Measurements from ENCODE around the gene USP15.
"Not testable (repeated sequence)": the region's sequence is repeated elsewhere in the genome, so short reads cannot be mapped to it uniquely, and the experiment has no call there.

Gene USP15

DNA sequence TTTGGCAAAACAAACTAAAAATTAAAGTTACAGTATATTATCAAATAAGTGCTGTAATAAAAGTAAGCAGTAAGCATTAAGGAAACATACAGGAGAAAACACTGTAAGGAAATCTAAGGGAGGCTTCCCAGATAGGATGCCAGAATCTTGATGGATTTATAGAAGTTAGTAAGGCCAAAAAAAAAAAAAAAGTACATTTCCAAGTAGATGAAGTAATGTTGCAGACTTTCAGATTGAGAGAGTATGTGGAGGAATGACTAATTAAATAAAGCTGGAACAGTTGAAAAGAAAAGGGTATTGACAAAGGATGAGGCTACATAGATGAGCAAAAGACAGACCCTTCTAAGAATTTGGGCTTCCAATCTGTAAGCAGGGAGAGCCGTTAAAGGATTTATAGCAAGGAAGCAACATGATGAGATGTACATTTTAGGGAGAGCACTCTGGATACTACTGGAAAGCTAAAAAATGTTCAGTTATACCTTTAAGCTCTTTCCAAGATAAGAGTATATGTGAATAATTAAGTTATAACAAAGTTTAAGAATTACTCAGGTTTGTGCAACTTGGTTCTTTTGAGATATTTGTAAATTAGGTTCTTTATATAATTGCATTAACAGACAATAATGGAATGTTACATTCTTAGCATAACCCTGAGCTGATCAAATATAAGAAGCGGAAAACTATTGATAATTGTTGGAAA is 119.0 kb downstream of the USP15 start:
- DNase-seq, result no peak

- DNase-seq, result no peak
Measured at GRCh38 chr12:62379723-62380045, 119.5 kb downstream of the USP15 start.

DNA sequence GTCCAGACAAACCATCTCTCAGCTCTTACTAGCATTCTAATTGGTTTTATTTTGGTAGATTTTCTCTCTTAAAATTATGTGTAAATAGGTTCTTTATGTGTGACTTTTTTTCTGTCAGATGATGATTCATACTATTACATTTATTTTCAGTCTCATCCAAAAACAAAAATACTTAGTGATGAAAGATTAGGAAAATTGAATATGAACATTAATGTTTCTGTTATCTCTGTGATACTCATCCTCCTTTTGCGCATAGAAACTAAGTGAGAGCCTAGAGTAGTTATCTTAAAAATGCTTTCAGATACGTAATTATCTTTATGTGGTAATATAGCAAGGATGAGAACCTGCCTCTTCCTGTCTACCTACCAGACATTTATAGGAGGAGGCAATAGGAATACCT is 122.3 kb downstream of the USP15 start:
- DNase-seq, result no peak

- no peak for DNase-seq
Measured at GRCh38 chr12:62396750-62397149, 136.5 kb downstream of the USP15 start.

GRCh38 chr12:62400135-62400534 is 139.9 kb downstream of the USP15 start:
- no peak for DNase-seq

DNA sequence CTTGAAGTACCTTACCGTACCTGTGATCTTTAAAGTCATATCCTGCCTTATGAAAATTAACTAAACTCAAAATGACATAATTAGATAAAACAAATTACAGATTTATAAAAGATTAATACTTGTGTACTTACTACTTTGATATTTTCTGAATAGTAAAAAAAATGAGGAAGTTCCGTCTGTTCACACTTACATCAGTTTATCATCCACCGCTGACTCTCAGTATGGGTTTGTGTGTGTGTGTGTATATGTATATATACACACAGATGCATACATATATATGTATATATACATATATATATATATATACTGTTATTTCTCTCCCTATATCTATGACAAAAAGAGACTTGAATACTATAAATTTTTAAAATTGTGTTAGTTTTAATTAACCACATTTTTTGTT is 141.4 kb downstream of the USP15 start:
- DNase-seq, result no peak

DNA sequence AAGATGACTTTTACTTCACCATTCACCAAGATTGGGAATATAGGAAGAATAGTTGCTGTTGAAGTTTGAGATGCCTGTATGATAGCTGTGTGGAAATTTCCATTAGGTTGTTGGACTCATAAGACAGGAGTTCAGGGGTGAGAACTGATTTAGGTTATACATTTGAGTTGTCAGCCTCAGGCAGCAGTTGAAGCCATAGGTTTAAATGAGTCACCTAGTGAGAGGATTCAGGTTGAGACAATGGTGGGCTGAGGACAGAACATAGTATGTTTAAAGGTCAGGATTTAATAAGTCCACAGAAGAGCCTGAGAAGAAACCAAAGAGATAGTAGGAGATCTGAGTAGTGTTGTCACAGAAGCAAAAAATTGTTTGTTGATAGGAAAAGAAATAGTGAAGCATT is 142.8 kb downstream of the USP15 start:
- DNase-seq, result no peak

DNA sequence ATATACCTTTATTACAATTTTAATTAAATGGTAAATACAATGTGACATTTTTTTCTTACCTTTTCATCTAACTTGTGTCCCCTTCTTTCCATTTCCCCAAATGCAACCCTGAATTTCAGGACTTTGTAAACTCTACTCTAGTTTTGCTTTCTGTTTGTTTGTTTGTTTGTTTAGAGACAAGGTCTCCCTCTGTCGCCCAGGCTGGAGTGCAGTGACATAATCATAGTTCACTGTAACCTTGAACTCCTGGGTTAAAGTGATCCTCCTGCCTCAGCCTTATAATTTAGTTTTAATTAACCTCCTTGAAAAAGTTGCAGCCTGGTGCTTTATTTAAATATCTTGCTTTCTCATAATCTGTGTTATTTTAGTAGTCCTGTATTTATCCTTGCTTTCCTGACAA is 147.4 kb downstream of the USP15 start:
- no peak for DNase-seq

- no peak for DNase-seq
Measured at GRCh38 chr12:62409068-62409467, 148.9 kb downstream of the USP15 start.

- no peak for DNase-seq
Measured at GRCh38 chr12:62414180-62414579, 154.0 kb downstream of the USP15 start.

DNA sequence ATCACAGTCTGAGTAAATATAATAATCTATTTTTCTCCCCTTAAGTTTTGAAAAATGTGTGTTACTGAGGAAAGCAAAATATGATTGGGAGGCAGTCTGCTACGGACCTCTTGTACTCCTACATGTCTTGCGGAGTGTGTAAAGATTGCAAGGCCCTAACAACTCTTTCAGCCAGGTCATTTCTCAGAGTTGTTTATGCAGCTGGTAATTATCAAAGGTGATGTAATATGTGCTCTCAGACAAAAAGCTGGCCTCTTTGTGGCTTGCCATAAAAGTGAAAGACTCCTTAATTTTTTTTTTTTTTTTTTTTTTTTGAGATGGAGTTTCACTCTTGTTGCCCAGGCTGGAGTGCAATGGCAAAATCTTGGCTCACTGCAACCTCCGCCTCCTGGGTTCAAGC is 165.9 kb downstream of the USP15 start:
- no peak for DNase-seq

GRCh38 chr12:62429457-62429856 is 169.3 kb downstream of the USP15 start:
- no peak for DNase-seq

DNA sequence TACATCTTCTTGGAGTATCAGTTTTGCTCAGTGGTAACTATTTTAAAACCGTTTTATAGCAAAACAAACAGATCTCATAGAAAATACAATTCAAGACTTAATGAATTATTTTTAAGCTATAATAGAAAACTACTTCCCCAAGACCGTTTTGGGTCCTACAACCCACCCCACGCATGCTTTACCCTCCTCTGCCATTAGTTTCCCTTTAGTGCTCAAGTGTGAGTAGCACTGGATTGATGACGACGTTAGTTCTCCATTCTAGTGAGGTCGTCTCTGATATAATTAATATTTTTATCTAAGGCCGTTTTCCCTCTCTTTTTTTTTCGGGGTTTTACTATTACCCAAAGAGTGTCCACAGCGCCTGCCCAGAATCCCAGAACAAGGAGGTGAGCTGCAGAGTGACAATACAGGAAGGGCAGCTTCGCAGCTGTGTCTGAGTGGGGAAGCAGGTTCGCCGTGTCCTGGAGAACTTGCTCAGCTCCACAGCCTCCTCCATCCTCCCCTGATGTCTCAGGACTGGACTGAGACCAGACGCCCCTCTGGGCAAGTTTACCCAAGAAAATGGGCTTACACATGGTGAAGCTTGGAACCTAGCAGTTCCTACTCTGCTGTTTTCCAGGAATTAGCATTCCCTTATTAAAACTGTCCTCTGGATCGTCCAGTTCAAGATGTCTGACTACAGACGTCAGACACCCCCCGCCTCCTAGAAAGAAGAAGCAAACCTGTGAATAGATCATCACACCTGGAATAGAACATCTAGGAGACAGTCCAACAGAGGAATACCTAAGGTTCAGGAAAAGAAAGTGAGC is 174.5 kb downstream of the USP15 start:
- peak; percentile 2 for DNase-seq

DNA sequence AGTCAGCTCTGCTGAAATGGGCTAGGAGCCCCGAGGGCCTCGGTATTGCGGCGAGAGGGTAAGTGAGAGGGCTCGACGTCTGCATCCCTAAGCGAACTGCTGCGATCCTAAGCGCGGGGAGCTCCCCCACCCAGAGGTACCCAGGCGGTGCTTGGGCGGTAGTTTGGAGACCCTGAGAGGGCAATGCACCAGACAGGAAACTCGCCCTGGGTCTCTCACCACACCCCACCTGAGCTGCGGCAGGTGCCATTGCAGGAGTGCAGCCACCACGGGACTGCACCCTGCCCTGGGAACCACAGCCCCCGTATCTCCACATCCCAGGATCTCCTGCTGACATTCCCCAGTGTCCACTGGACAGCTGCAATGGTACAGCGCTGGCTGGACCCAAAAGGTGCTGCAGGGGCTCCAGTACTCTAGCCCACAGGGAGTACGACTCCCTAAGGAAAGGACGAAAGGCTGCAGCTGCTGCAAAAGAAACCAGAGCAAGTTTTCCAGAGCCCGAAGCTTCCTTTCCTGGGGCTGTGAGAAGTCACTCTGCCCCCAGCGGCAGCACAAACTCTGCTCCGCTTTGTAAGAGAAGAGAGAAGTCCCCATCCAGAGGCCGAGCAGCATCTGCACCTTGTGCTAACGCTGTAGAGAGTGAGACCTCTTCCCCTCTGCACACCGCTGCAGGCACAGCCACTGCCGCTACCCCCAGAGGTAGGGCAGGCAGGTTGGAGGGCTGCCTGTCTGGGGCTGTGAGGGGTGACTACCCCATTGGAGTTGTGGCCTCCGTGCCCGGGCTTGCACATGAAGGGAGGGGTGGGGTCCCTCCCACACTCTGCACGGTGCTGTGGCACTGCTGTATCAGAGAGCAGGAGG is 175.3 kb downstream of the USP15 start:
- DNase-seq, result peak; percentile 17

GRCh38 chr12:62436164-62436503 is 175.9 kb downstream of the USP15 start:
- no peak for DNase-seq

- DNase-seq, result peak; percentile 60
Measured at GRCh38 chr12:62438098-62438692, 178.0 kb downstream of the USP15 start.

- DNase-seq, result no peak
Measured at GRCh38 chr12:62446754-62447452, 186.7 kb downstream of the USP15 start.

GRCh38 chr12:62448436-62448835 is 188.2 kb downstream of the USP15 start:
- DNase-seq, result no peak

- not testable (repeated sequence) for DNase-seq
Measured at GRCh38 chr12:62455429-62455828, 195.2 kb downstream of the USP15 start.

- no peak for DNase-seq
Measured at GRCh38 chr12:62458626-62459025, 198.4 kb downstream of the USP15 start.

- DNase-seq, result no peak
Measured at GRCh38 chr12:62459976-62460375, 199.8 kb downstream of the USP15 start.

DNA sequence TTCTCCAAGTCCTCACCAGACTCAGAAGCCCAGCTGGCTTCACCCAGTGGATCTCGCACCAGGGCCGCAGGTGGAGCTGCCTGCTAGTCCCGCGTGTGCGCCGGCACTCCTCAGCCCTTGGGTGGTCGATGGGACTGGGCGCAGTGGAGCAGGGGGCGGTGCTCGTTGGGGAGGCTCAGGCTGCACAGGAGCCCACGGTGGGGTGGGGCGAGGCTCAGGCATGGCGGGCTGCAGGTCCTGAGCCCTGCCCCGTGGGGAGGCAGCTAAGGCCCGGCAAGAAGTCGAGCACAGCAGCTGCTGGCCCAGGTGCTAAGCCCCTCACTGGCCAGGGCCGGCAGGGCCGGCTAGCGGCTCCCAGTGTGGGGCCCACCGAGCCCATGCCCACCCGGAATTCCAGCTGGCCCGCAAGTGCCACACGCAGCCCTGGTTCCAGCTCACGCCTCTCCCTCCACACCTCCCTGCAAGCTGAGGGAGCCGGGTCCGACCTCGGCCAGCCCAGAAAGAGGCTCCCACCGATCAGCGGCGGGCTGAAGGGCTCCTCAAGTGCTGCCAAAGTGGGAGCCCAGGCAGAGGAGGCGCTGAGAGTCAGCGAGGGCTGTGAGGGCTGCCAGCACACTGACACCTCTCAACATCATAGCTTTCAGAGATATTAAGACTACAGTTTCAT is 201.1 kb downstream of the USP15 start:
- DNase-seq, result not testable (repeated sequence)
